Vagina (tissue), 2 donors: ENCODE results near the gene PLA2R1. TPM values are rescaled to one million over a fixed set of nuclear protein-coding genes. Genes with fewer than 3 reads are reported as not detected.

Experiments
- DNase-seq, 2 donors: peaks; one replicate each; pipeline ENCODE4 v3.0.0-alpha.2; 2017; ENCODE audit errors: extremely low spot score in 2 of 2
- H3K27ac ChIP-seq: fragments of 200-600 bp; sonication (generic); one replicate; pipeline ENCODE4 v1.5.1; 2019
- H3K27me3 ChIP-seq: fragments of 200-600 bp; sonication (generic); one replicate; pipeline ENCODE4 v1.5.1; 2019
- H3K36me3 ChIP-seq, 2 donors: fragments of 200-600 bp; sonication (generic); one replicate each; pipeline ENCODE4 v1.5.1; 2017 to 2019
- H3K4me1 ChIP-seq: fragments of 200-600 bp; sonication (generic); one replicate; pipeline ENCODE4 v1.5.1; 2019
- H3K4me3 ChIP-seq, 2 donors: fragments of 200-600 bp; sonication (generic); 1 replicate in 1 of 2; 2 replicates in 1 of 2; pipeline ENCODE4 v1.5.1; 2016 to 2019
- H3K9me3 ChIP-seq: fragments of 200-600 bp; sonication (generic); one replicate; pipeline ENCODE4 v1.5.1; 2019
- CTCF ChIP-seq, 3 experiments: fragments of 450-650 bp in 2 of 3; fragments of 200-600 bp in 1 of 3; sonication (generic) in 1 of 3; IDR thresholded peaks; one replicate each; pipeline ENCODE4 v1.5.1; 2017 to 2019; ENCODE audit warnings: antibody characterized with exemption in 3 of 3, mild to moderate bottlenecking in 2 of 3, moderate library complexity in 2 of 3
- POLR2A ChIP-seq, 2 donors: fragments of 450-650 bp; IDR thresholded peaks; one replicate each; pipeline ENCODE4 v1.6.1; 2017; ENCODE audit warnings: antibody characterized with exemption in 2 of 2, mild to moderate bottlenecking in 2 of 2, moderate library complexity in 2 of 2
- POLR2AphosphoS5 ChIP-seq, 2 donors: sonication (generic); formaldehyde crosslinking; IDR thresholded peaks; one replicate each; pipeline ENCODE4 v1.9.0; 2017; ENCODE audit warnings: antibody characterized with exemption in 2 of 2, mild to moderate bottlenecking in 2 of 2, low read depth in 1 of 2; ENCODE audit not compliant: insufficient read depth in 1 of 2
- intact Hi-C: fragments of 100-400 bp; cut with DNase I; formaldehyde crosslinking; loops from one replicate; pipeline ENCODE4 v1.15.1; 2023
- total RNA-seq: library from RNA; depleted of rRNA; stranded (reverse); fragments of >200 nt; gene quantifications from one replicate; pipeline ENCODE4 v1.2.3, GENCODE V29; 2016

PLA2R1 gene
- total RNA-seq, 1 donor from 2014 or later: 24.3 TPM

- DNase-seq: no peak
- TF ChIP-seq CTCF (IDR thresholded peaks at IDR 0.05): no peak
- TF ChIP-seq POLR2A (IDR thresholded peaks at IDR 0.05): no peak
- no peak for TF ChIP-seq POLR2AphosphoS5 (IDR thresholded peaks at IDR 0.05; ENCODE audit: insufficient read depth in 1 of 2, low read depth in 1 of 2)
These were observed 101.4 kb downstream of the PLA2R1 start for GRCh38 chr2:159961037-159961436.

DNA sequence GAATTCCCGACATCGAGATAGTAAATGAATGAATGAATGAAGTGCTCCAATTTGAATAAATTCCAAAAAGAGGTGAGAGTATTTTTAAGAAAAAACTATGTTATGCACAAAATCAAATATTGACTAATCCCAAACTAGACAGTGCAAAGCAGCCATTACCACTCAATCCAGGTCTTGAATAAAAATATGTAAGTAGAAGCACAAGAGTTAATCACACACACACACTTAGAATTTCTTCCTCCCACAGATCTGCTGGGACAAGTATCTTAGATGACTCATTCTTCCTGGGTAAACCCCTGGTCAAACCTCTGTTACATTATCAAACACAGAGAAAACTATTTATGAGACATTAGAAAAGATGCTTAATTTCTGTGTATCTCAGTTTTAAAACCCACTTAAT, 102.0 kb downstream of the PLA2R1 start:
- Histone ChIP-seq H3K27me3 (no peaks in the 10 kb centered on the region), H3K4me1 (peaks cover 20% of the 10 kb centered on the region), H3K27ac (no peak overlapping the region), H3K36me3 (peaks cover 5 to 7% of the 10 kb centered on the region in 2 donors), H3K9me3 (no peaks in the 10 kb centered on the region), H3K4me3 (no peak overlapping the region)
- TF ChIP-seq POLR2AphosphoS5 (IDR thresholded peaks at IDR 0.05; ENCODE audit: insufficient read depth in 1 of 2, low read depth in 1 of 2) (peak in 1 of 2 donors; percentile 43), POLR2A (IDR thresholded peaks at IDR 0.05) (no peak), CTCF (IDR thresholded peaks at IDR 0.05) (no peak)
- no peak for DNase-seq
- intact Hi-C loops: no loop called here

More at GRCh38 chr2:159961037-159961436, 101.4 kb downstream of the PLA2R1 start:
- no peaks in the 10 kb centered on the region for H3K27me3 ChIP-seq
- no peak overlapping the region for H3K4me3 ChIP-seq
- H3K4me1 ChIP-seq: peaks cover 20% of the 10 kb centered on the region
- no peak overlapping the region for H3K27ac ChIP-seq
- intact Hi-C loops: no loop called here
- H3K36me3 ChIP-seq: peaks cover 4 to 7% of the 10 kb centered on the region in 2 donors
- H3K9me3 ChIP-seq: no peaks in the 10 kb centered on the region

GRCh38 chr2:159959136-159959535, 103.3 kb downstream of the PLA2R1 start:
- H3K4me3 ChIP-seq: no peak overlapping the region
- no peak overlapping the region for H3K27ac ChIP-seq
- intact Hi-C loops: no loop called here
- peaks cover 20% of the 10 kb centered on the region for H3K4me1 ChIP-seq
- no peaks in the 10 kb centered on the region for H3K9me3 ChIP-seq
- H3K27me3 ChIP-seq: no peaks in the 10 kb centered on the region
- no peak for DNase-seq
- TF ChIP-seq CTCF (IDR thresholded peaks at IDR 0.05) (no peak), POLR2AphosphoS5 (IDR thresholded peaks at IDR 0.05; ENCODE audit: insufficient read depth in 1 of 2, low read depth in 1 of 2) (no peak)
- peaks cover 5 to 7% of the 10 kb centered on the region in 2 donors for H3K36me3 ChIP-seq

GRCh38 chr2:159953136-159953823, 109.1 kb downstream of the PLA2R1 start:
- peaks cover 5 to 7% of the 10 kb centered on the region in 2 donors for H3K36me3 ChIP-seq
- TF ChIP-seq CTCF (IDR thresholded peaks at IDR 0.05) (no peak), POLR2A (IDR thresholded peaks at IDR 0.05) (no peak), POLR2AphosphoS5 (IDR thresholded peaks at IDR 0.05; ENCODE audit: insufficient read depth in 1 of 2, low read depth in 1 of 2) (no peak)
- DNase-seq: no peak
- H3K27me3 ChIP-seq: no peaks in the 10 kb centered on the region
- no peak overlapping the region for H3K27ac ChIP-seq
- H3K4me1 ChIP-seq: no peaks in the 10 kb centered on the region
- no peak overlapping the region for H3K4me3 ChIP-seq
- no peaks in the 10 kb centered on the region for H3K9me3 ChIP-seq
- intact Hi-C loops: no loop called here

- intact Hi-C loops: no loop called here
- H3K27me3 ChIP-seq: no peaks in the 10 kb centered on the region
- no peaks in the 10 kb centered on the region for H3K36me3 ChIP-seq
- H3K4me3 ChIP-seq: no peak overlapping the region
- H3K4me1 ChIP-seq: peaks cover 9% of the 10 kb centered on the region
- no peak for TF ChIP-seq POLR2AphosphoS5 (IDR thresholded peaks at IDR 0.05; ENCODE audit: insufficient read depth in 1 of 2, low read depth in 1 of 2)
- no peak for TF ChIP-seq POLR2A (IDR thresholded peaks at IDR 0.05)
- no peak for TF ChIP-seq CTCF (IDR thresholded peaks at IDR 0.05)
- H3K9me3 ChIP-seq: no peaks in the 10 kb centered on the region
- no peak for DNase-seq
- no peak overlapping the region for H3K27ac ChIP-seq
These were observed 116.0 kb downstream of the PLA2R1 start for GRCh38 chr2:159946326-159946999.
